Glutamatergic neuron (in vitro differentiated cells): ENCODE data around the gene WSCD1. TPM values are rescaled to one million over a fixed set of nuclear protein-coding genes. Genes with fewer than 3 reads are reported as not detected.

Experiments used
- DNase-seq: peaks from one replicate; pipeline ENCODE4 v3.0.0; 2022
- H3K27ac Mint-ChIP-seq: one replicate; pipeline ENCODE4 v1.8.0; 2020; ENCODE audit warnings: mild to moderate bottlenecking, mixed read lengths, inconsistent platforms; ENCODE audit not compliant: unreplicated experiment
- H3K27me3 Mint-ChIP-seq: one replicate; pipeline ENCODE4 v1.8.0; 2020; ENCODE audit warnings: mild to moderate bottlenecking, moderate library complexity, mixed read lengths, inconsistent platforms; ENCODE audit not compliant: unreplicated experiment
- H3K36me3 Mint-ChIP-seq: one replicate; pipeline ENCODE4 v1.8.0; 2020; ENCODE audit warnings: mild to moderate bottlenecking, mixed read lengths, inconsistent platforms; ENCODE audit not compliant: unreplicated experiment
- H3K4me1 Mint-ChIP-seq: one replicate; pipeline ENCODE4 v1.8.0; 2020; ENCODE audit warnings: mild to moderate bottlenecking, low read depth, mixed read lengths, inconsistent platforms; ENCODE audit not compliant: unreplicated experiment
- H3K4me3 Mint-ChIP-seq: one replicate; pipeline ENCODE4 v1.8.0; 2020; ENCODE audit warnings: mild to moderate bottlenecking, mixed read lengths, inconsistent platforms; ENCODE audit not compliant: unreplicated experiment
- H3K9me3 Mint-ChIP-seq: one replicate; pipeline ENCODE4 v1.8.0; 2020; ENCODE audit warnings: mild to moderate bottlenecking, moderate library complexity, mixed read lengths, inconsistent platforms; ENCODE audit not compliant: unreplicated experiment
- total RNA-seq: library from RNA; stranded (reverse); fragmentation: NEBNext Ultra II Directional; extraction: Animal tissue kit (Norgen Biotek cat#: 25700); gene quantifications from one replicate; pipeline ENCODE4 v1.2.1, GENCODE V29; 2021; ENCODE audit not compliant: unreplicated experiment
- TF ChIP-seq, protein P1 (sequence below): fragments of 200-600 bp; sonication (generic); IDR thresholded peaks from one replicate; pipeline ENCODE4 v1.5.0; 2021; ENCODE audit not compliant: partially characterized antibody, unreplicated experiment

WSCD1 gene
- total RNA-seq, 1 donor from 2014 or later: 35.6 TPM

DNA sequence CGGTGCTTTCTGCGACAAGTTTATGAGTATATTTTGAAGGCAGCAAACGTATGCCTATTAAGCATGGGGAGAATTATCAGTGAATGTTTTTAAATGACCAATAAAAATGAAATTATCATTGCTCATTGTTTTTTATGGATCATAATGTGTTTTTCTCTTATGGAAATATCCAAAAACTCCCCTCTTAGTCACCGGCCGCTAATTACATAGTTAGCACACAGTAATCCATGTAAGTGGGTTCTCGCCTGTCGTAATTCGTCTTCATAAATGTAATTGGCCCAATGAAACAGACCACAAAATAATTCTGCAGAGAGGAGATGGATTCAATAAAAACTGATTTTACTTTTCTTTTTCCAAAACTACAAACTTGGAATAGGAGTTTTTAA lies 69.3 kb downstream of the WSCD1 start:
- no peak for DNase-seq
- Mint-ChIP-seq H3K4me3 (no peak overlapping the region), H3K9me3 (no peaks in the 10 kb centered on the region), H3K36me3 (no peaks in the 10 kb centered on the region), H3K4me1 (peaks cover 6% of the 10 kb centered on the region), H3K27me3 (no peaks in the 10 kb centered on the region), H3K27ac (no peak overlapping the region)
- TF ChIP-seq, protein P1, sequence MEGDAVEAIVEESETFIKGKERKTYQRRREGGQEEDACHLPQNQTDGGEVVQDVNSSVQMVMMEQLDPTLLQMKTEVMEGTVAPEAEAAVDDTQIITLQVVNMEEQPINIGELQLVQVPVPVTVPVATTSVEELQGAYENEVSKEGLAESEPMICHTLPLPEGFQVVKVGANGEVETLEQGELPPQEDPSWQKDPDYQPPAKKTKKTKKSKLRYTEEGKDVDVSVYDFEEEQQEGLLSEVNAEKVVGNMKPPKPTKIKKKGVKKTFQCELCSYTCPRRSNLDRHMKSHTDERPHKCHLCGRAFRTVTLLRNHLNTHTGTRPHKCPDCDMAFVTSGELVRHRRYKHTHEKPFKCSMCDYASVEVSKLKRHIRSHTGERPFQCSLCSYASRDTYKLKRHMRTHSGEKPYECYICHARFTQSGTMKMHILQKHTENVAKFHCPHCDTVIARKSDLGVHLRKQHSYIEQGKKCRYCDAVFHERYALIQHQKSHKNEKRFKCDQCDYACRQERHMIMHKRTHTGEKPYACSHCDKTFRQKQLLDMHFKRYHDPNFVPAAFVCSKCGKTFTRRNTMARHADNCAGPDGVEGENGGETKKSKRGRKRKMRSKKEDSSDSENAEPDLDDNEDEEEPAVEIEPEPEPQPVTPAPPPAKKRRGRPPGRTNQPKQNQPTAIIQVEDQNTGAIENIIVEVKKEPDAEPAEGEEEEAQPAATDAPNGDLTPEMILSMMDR: no peak

DNA sequence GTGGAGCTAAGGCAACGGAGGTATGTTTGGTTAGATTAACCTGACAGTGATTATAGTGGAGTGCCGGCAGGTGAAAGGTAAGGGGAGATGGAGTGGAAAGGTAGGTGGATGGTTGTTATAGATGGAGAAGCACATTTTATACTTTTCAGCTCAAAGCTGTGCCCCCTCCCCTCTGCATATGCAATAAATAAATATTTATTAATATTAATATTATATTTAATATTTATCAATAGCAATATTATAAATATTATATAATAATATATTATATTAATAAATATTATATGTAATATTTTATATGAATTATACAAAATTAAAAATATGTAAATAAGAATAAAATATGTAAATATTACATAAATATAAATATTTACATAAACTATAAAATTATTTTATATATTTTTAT lies 70.0 kb downstream of the WSCD1 start:
- Mint-ChIP-seq H3K36me3 (no peaks in the 10 kb centered on the region), H3K27ac (no peak overlapping the region), H3K9me3 (no peaks in the 10 kb centered on the region), H3K4me1 (peaks cover 6% of the 10 kb centered on the region), H3K27me3 (no peaks in the 10 kb centered on the region), H3K4me3 (no peak overlapping the region)
- TF ChIP-seq, protein P1: no peak
- DNase-seq: no peak

DNA sequence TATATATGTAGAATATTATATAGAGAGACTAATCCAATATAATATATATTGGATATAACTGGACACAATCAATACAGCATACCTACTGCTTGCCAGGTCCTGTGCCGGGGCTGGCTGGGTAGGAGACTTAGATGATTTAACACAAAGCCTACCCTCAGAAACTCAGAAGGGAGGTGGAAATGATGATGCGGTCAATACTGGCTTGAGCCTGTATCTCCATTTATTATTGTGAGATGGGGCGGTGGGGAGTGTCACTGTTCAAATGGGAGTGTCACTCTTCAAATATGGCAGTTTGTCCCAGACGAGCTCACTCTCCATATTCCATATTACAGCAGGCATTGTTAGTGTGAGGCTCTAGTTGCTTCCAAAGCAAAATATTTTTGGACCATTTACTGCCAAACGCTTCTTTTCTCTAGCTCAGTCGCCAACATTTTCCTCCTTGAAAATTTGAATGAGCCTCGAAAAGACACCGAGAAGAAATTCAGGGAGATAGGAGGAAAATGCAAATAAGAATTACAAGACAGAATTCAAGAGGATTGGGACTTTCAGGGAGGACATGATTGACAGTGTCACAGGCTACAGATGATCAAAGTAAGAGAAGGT lies 70.7 kb downstream of the WSCD1 start:
- DNase-seq: no peak
- TF ChIP-seq, protein P1: no peak
- peaks cover 6% of the 10 kb centered on the region for H3K4me1 Mint-ChIP-seq
- no peak overlapping the region for H3K4me3 Mint-ChIP-seq
- no peaks in the 10 kb centered on the region for H3K27me3 Mint-ChIP-seq
- no peak overlapping the region for H3K27ac Mint-ChIP-seq
- no peaks in the 10 kb centered on the region for H3K9me3 Mint-ChIP-seq
- H3K36me3 Mint-ChIP-seq: no peaks in the 10 kb centered on the region

DNA sequence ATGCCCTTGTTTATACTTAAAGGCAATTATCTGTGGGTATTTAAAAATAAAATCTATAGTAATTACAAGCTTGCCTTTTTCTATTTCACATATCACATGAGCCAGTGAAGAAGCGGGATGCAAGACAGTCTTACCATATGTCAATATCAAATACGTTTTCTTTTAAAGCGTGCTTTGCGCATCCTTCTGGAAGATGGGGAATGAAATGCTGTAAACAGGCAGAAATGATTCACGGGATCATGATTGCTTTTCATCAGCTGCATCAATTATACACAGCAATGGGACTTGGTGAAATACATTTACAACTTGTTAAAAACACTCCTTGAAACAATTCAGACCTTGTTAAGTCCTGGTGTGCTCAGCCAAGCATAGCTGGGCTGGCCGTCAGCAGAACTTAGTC lies 72.5 kb downstream of the WSCD1 start:
- Mint-ChIP-seq H3K27ac (no peak overlapping the region), H3K4me1 (peaks cover 5% of the 10 kb centered on the region), H3K4me3 (no peak overlapping the region), H3K9me3 (no peaks in the 10 kb centered on the region), H3K27me3 (no peaks in the 10 kb centered on the region), H3K36me3 (no peaks in the 10 kb centered on the region)
- DNase-seq: no peak
- TF ChIP-seq, protein P1: no peak

DNA sequence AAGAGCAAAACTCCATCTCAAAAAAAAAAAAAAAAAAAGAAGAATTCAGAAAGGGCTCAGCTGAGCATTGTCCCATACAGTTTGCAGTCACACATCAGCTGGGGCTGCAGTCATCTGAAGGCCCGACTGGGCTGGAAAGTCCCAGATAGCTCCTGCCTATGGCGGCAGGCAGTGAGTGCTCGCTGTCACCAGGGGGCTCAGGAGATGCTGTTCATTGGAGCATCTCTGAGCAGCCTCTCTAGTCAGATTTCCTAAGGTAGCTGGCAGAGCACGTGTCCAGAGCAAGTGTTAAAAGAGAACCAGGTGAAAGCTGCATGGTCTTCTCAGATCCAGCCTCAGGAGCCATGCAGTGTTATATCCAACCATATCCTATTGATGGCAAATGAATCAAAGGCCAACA lies 75.8 kb downstream of the WSCD1 start:
- peaks cover 4% of the 10 kb centered on the region for H3K9me3 Mint-ChIP-seq

More for the DNA sequence above, 75.8 kb downstream of the WSCD1 start:
- H3K4me1 Mint-ChIP-seq: no peaks in the 10 kb centered on the region
- no peaks in the 10 kb centered on the region for H3K27me3 Mint-ChIP-seq
- no peak overlapping the region for H3K27ac Mint-ChIP-seq
- H3K36me3 Mint-ChIP-seq: peaks cover 11% of the 10 kb centered on the region
- TF ChIP-seq, protein P1: no peak
- DNase-seq: no peak
- H3K4me3 Mint-ChIP-seq: no peak overlapping the region
